Measurements from ENCODE around the gene TRIM47. TPM values are rescaled to one million over a fixed set of nuclear protein-coding genes. Genes with fewer than 3 reads are reported as not detected.

The TRIM47 gene
- total and polyA plus RNA-seq, 2 of the 13 experiments (the other 11 are each of a cell fraction or from before 2014, with no cell fraction given) = 33.5 to 82.0 TPM

DNA sequence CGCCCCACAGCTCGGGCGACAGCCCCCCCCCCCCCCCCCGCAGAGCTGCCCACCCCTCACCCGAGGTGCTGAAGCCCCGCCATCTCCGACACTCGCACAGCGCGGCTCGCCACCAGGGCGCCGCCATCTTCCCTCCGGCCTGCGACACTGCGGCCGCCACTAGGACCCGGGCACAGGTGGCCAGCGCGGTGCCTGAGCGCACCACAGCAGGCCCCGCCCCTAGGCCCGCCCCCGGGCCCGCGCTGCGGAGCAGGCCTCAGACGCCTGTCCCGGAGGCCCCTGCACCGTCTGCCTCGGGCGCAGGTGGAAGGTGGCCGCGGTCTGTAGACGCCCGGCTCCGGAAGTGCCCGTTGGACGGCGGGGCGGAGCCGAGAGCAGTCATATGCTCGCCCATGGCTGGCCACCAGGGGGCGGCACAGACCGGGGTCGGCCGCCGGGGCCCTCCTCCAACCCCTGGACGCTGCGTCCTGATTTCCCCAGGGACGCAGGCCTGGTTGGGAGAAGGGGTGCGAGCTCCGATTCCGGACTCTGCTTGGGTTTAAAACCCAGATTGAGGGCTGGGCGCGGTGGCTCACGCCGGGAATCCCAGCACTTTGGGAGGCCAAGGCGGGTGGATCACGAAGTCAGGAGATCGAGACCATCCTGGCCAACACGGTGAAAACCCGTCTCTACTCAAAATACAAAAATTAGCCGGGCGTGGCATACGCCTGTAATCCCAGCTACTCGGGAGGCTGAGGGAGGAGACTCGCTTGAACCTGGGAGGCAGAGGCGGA is 26.6 kb upstream of the TRIM47 start, which contains the start of gene MRPL38 (continued):
- TF ChIP-seq, protein P1, sequence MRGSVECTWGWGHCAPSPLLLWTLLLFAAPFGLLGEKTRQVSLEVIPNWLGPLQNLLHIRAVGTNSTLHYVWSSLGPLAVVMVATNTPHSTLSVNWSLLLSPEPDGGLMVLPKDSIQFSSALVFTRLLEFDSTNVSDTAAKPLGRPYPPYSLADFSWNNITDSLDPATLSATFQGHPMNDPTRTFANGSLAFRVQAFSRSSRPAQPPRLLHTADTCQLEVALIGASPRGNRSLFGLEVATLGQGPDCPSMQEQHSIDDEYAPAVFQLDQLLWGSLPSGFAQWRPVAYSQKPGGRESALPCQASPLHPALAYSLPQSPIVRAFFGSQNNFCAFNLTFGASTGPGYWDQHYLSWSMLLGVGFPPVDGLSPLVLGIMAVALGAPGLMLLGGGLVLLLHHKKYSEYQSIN (CRISPR knock-in tag; IDR thresholded peaks at IDR 0.05; ENCODE audit: borderline replicate concordance) = no peak
- TF ChIP-seq, protein P2, sequence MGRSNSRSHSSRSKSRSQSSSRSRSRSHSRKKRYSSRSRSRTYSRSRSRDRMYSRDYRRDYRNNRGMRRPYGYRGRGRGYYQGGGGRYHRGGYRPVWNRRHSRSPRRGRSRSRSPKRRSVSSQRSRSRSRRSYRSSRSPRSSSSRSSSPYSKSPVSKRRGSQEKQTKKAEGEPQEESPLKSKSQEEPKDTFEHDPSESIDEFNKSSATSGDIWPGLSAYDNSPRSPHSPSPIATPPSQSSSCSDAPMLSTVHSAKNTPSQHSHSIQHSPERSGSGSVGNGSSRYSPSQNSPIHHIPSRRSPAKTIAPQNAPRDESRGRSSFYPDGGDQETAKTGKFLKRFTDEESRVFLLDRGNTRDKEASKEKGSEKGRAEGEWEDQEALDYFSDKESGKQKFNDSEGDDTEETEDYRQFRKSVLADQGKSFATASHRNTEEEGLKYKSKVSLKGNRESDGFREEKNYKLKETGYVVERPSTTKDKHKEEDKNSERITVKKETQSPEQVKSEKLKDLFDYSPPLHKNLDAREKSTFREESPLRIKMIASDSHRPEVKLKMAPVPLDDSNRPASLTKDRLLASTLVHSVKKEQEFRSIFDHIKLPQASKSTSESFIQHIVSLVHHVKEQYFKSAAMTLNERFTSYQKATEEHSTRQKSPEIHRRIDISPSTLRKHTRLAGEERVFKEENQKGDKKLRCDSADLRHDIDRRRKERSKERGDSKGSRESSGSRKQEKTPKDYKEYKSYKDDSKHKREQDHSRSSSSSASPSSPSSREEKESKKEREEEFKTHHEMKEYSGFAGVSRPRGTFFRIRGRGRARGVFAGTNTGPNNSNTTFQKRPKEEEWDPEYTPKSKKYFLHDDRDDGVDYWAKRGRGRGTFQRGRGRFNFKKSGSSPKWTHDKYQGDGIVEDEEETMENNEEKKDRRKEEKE (IDR thresholded peaks at IDR 0.05) = no peak
- TF ChIP-seq SMARCC2 (IDR thresholded peaks at IDR 0.05) (no peak), MBNL3 (CRISPR knock-in tag; conservative IDR thresholded peaks at IDR 0.05) (no peak), CEBPB (IDR thresholded peaks at IDR 0.05; ENCODE audit: borderline replicate concordance, low read depth, low read length) (no peak), ZNF564 (CRISPR knock-in tag; IDR thresholded peaks at IDR 0.05) (peak; percentile 96), JDP2 (CRISPR knock-in tag; IDR thresholded peaks at IDR 0.05; ENCODE audit: borderline replicate concordance) (no peak), KDM6A (CRISPR knock-in tag; IDR thresholded peaks at IDR 0.05; ENCODE audit: low read depth) (no peak), KDM1A (CRISPR knock-in tag; IDR thresholded peaks at IDR 0.05) (no peak; the same call in 1 of the 2 replicates), TBX3 (IDR thresholded peaks at IDR 0.05; ENCODE audit: borderline replicate concordance) (no peak; the same call in 1 of the 2 replicates), ZNF383 (CRISPR knock-in tag; IDR thresholded peaks at IDR 0.05; ENCODE audit: borderline replicate concordance) (no peak), ZNF335 (CRISPR knock-in tag; IDR thresholded peaks at IDR 0.05) (peak; percentile 99), CENPX (CRISPR knock-in tag; IDR thresholded peaks at IDR 0.05) (no peak), AGO2 (optimal IDR thresholded peaks at IDR 0.05; ENCODE audit: low read depth, low read length) (no peak), PITX1 (CRISPR knock-in tag; IDR thresholded peaks at IDR 0.05) (peak; percentile 79)
- TF ChIP-seq, protein P3, sequence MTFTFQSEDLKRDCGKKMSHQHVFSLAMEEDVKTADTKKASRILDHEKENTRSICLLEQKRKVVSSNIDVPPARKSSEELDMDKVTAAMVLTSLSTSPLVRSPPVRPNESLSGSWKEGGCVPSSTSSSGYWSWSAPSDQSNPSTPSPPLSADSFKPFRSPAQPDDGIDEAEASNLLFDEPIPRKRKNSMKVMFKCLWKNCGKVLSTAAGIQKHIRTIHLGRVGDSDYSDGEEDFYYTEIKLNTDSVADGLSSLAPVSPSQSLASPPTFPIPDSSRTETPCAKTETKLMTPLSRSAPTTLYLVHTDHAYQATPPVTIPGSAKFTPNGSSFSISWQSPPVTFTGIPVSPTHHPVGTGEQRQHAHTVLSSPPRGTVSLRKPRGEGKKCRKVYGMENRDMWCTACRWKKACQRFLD (CRISPR knock-in tag; IDR thresholded peaks at IDR 0.05; ENCODE audit: borderline replicate concordance) = peak; percentile 60; the same call in 1 of the 2 replicates
- TF ChIP-seq, protein P4, sequence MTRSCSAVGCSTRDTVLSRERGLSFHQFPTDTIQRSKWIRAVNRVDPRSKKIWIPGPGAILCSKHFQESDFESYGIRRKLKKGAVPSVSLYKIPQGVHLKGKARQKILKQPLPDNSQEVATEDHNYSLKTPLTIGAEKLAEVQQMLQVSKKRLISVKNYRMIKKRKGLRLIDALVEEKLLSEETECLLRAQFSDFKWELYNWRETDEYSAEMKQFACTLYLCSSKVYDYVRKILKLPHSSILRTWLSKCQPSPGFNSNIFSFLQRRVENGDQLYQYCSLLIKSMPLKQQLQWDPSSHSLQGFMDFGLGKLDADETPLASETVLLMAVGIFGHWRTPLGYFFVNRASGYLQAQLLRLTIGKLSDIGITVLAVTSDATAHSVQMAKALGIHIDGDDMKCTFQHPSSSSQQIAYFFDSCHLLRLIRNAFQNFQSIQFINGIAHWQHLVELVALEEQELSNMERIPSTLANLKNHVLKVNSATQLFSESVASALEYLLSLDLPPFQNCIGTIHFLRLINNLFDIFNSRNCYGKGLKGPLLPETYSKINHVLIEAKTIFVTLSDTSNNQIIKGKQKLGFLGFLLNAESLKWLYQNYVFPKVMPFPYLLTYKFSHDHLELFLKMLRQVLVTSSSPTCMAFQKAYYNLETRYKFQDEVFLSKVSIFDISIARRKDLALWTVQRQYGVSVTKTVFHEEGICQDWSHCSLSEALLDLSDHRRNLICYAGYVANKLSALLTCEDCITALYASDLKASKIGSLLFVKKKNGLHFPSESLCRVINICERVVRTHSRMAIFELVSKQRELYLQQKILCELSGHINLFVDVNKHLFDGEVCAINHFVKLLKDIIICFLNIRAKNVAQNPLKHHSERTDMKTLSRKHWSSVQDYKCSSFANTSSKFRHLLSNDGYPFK (CRISPR knock-in tag; IDR thresholded peaks at IDR 0.05; ENCODE audit: borderline replicate concordance) = peak; percentile 96

All from HepG2 (cell line).